Nephron (organoid): ENCODE data around the gene NEK8.
"Not testable (repeated sequence)": the region's sequence is repeated elsewhere in the genome, so short reads cannot be mapped to it uniquely, and the experiment has no call there.

Experiments
- H3K27ac Mint-ChIP-seq, 3 experiments: 2 replicates each; pipeline ENCODE4 v1.8.0; 2020; ENCODE audit warnings: mixed read lengths in 3 of 3, mild to moderate bottlenecking in 2 of 3, moderate library complexity in 1 of 3
- H3K27me3 Mint-ChIP-seq: 2 replicates; pipeline ENCODE4 v1.8.0; 2021; ENCODE audit warnings: low read depth, mild to moderate bottlenecking, moderate library complexity, mixed read lengths
- H3K36me3 Mint-ChIP-seq: 2 replicates; pipeline ENCODE4 v1.8.0; 2020; ENCODE audit warnings: low read depth, mixed read lengths
- H3K4me1 Mint-ChIP-seq: 2 replicates; pipeline ENCODE4 v1.8.0; 2020; ENCODE audit warnings: mixed read lengths
- H3K4me3 Mint-ChIP-seq, 3 experiments: 2 replicates each; pipeline ENCODE4 v1.8.0; 2020; ENCODE audit warnings: mild to moderate bottlenecking in 3 of 3, mixed read lengths in 3 of 3, moderate library complexity in 2 of 3
- H3K9me3 Mint-ChIP-seq: 2 replicates; pipeline ENCODE4 v1.8.0; 2020; ENCODE audit warnings: mixed read lengths
- TF ChIP-seq, protein P1 (sequence below), 3 experiments: fragments of 200-600 bp; sonication (generic); IDR thresholded peaks; one replicate each; pipeline ENCODE4 v1.5.0; 2021; ENCODE audit warnings: antibody characterized with exemption in 3 of 3; ENCODE audit not compliant: unreplicated experiment in 3 of 3

The NEK8 gene

DNA sequence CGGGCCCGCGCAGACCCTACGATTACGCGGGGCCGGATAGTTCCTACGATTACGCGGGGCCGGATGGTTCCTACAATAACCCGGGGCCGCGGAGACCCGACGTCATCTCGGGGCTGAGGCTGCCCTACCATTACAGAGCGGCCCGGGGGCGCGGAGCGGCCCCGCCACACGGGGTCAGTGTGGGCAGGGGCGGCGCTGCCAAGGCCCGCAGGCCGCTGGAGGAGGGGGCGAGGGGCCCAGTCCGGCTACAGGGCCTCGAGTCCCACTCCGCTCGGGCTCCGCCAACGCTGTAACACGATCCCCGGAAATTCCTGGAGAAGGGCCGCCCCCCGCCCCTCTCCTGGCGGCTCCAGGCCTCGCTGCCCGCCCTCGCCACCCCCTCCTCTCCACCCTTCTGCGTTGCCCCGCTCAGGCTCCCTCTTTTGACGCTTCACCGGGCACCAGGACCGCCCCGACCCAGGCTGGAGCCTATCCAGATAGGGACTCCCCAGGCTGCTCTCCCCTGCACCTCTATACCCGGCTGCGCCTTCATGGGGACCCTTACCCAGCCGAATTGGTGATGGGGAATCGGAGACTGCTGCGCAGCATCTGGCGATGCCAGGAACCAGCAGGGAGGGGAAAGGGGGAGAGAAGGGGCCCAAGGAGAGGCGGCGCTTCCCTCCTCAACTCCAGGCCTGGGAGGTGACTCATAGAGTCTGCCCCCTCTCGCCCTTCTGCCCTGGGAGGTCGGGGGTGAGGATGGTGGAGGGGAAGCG is 10.8 kb upstream of the NEK8 start, which contains the start of gene RAB34:
RAB34 (minus strand) TSS at position 291 of the 755 bp plus-strand sequence. CDS start 602 bp downstream, outside the sequence.
- peak within 1 kb of the TSS; percentile 86 to 91 (median 88) for H3K4me3 Mint-ChIP-seq
- no peaks in the 10 kb centered on the region for H3K27me3 Mint-ChIP-seq
- TF ChIP-seq, protein P1, sequence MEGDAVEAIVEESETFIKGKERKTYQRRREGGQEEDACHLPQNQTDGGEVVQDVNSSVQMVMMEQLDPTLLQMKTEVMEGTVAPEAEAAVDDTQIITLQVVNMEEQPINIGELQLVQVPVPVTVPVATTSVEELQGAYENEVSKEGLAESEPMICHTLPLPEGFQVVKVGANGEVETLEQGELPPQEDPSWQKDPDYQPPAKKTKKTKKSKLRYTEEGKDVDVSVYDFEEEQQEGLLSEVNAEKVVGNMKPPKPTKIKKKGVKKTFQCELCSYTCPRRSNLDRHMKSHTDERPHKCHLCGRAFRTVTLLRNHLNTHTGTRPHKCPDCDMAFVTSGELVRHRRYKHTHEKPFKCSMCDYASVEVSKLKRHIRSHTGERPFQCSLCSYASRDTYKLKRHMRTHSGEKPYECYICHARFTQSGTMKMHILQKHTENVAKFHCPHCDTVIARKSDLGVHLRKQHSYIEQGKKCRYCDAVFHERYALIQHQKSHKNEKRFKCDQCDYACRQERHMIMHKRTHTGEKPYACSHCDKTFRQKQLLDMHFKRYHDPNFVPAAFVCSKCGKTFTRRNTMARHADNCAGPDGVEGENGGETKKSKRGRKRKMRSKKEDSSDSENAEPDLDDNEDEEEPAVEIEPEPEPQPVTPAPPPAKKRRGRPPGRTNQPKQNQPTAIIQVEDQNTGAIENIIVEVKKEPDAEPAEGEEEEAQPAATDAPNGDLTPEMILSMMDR (IDR thresholded peaks at IDR 0.05; ENCODE audit: unreplicated experiment in 3 of 3) = peak; percentile 27 to 55 (median 28)
- peaks cover 55% of the 10 kb centered on the region for H3K4me1 Mint-ChIP-seq
- no peaks in the 10 kb centered on the region for H3K9me3 Mint-ChIP-seq
- peaks cover 50% of the 10 kb centered on the region for H3K36me3 Mint-ChIP-seq
- H3K27ac Mint-ChIP-seq = peak within 1 kb of the TSS; percentile 99 to 100 (median 99)

DNA sequence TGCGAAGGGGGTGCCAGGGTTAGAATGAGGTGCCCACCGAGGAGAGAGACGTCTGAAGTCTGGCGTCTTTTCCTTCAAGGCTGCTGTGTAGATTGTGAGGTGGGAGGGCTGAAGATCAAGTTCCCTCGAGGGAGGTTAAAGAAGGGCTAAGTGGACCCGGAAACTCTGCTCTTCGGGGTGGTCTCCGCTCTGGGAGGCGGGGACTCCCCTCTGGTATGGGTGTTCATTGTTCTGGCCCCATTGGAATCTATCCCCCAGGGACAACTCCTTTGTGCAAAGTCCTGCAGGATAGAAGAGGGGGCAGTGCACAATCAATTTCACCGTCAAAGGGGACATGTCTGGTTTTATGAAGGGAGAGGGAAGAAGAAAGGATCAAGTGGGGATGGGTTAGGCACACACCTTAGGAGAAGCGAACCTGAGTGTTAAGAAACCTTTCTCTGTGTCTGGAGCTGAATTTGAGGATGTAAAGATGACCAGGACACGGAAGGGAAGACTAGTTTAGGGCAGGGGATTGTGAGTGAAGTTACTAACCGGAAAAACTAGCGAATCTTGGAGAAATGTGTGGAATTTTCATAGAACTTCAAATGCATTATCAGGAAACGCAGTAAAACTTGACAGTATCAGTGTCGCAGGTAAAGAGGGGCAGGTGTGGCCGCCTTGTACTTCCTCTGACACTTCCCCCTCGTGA is 10.1 kb upstream of the NEK8 start:
- Mint-ChIP-seq H3K4me1 (peaks cover 56% of the 10 kb centered on the region), H3K36me3 (peaks cover 56% of the 10 kb centered on the region), H3K4me3 (peak overlapping the region; percentile 86 to 91 (median 88)), H3K27ac (peak overlapping the region; percentile 99 to 100 (median 99)), H3K27me3 (no peaks in the 10 kb centered on the region), H3K9me3 (no peaks in the 10 kb centered on the region)
- TF ChIP-seq, protein P1 (IDR thresholded peaks at IDR 0.05; ENCODE audit: unreplicated experiment in 3 of 3) = no peak

DNA sequence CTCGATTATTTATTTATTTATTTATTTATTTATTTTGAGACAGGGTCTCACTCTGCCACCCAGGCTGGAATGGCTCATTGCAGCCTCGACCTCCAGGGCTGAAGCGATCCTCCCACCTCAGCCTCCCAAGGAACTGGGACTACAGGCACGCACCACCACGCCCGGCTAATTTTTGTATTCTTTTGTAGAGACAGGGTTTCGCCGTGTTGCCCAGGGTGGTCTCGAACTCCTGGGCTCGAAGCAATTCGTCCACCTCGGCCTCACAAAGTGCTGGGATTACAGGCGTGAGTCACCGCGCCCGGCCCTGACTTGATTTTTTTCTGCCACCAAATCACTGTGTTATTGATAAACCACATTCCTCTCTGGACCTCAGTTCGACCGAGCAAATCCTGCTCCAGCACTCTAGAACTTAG is 9.6 kb upstream of the NEK8 start:
- H3K4me1 Mint-ChIP-seq = peaks cover 60% of the 10 kb centered on the region
- no peaks in the 10 kb centered on the region for H3K27me3 Mint-ChIP-seq
- no peaks in the 10 kb centered on the region for H3K9me3 Mint-ChIP-seq
- H3K36me3 Mint-ChIP-seq = peaks cover 57% of the 10 kb centered on the region
- peak overlapping the region; percentile 99 to 100 (median 99) for H3K27ac Mint-ChIP-seq
- peak overlapping the region; percentile 95 to 100 (median 98) for H3K4me3 Mint-ChIP-seq
- TF ChIP-seq, protein P1 (IDR thresholded peaks at IDR 0.05; ENCODE audit: unreplicated experiment in 3 of 3) = no peak

DNA sequence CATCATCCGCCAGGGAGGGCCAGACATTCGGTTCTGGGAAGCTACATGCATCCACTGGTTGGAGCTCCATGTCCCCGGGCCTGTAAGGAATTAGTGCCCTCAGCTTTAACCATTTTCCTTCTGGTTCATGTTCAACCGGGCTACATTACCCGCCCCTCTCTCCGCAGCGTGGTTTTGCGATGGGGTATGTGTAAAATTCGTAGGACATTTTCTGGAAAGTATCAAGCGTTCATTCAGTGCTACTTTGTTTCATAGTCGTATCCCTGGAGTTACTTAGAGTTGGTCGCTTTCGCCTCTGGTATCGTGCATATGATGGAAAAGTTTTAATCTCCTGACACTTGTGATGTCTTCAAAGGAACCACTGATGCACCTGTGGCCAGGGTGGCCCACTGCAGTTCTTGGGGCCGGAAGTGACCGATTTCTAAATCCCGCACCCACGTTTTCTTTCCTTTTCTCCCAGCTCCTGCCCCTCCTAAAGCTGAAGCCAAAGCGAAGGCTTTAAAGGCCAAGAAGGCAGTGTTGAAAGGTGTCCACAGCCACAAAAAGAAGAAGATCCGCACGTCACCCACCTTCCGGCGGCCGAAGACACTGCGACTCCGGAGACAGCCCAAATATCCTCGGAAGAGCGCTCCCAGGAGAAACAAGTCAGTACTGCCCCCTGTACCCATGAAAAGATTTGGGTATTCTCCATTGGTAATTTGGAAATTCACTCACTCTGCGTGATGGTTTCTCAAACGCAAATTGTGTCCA is 8.2 kb upstream of the NEK8 start:
- Mint-ChIP-seq H3K27ac (peak overlapping the region; percentile 99 to 100 (median 99)), H3K36me3 (peaks cover 56% of the 10 kb centered on the region), H3K9me3 (no peaks in the 10 kb centered on the region), H3K4me1 (peaks cover 70% of the 10 kb centered on the region), H3K4me3 (peak overlapping the region; percentile 95 to 100 (median 98)), H3K27me3 (no peaks in the 10 kb centered on the region)
- TF ChIP-seq, protein P1 (IDR thresholded peaks at IDR 0.05; ENCODE audit: unreplicated experiment in 3 of 3) = no peak

DNA sequence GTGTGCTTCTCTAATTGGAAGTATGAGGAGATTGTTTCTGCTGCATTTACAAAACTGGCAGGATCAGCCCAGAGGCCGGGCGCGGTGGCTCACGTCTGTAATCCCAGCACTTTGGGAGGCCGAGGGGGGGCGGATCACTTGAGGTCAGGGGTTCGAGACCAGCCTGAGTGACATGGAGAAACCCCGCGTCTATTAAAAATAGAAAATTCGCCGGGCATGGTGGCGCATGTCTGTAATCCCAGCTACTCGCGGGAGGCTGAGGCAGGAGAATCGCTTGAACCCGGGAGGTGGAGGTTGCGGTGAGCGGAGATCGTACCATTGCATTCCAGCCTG is 7.6 kb upstream of the NEK8 start:
- Mint-ChIP-seq H3K4me3 (peak overlapping the region; percentile 95 to 100 (median 98)), H3K36me3 (peaks cover 53% of the 10 kb centered on the region), H3K4me1 (peaks cover 67% of the 10 kb centered on the region), H3K27ac (peak overlapping the region; percentile 99 to 100 (median 99))
- not testable (repeated sequence) for H3K27me3 Mint-ChIP-seq, H3K9me3 Mint-ChIP-seq
